Measurements from ENCODE around the gene ARSG. TPM values are rescaled to one million over a fixed set of nuclear protein-coding genes. Genes with fewer than 3 reads are reported as not detected.

ARSG gene
- total and polyA plus RNA-seq, 2 of the 4 experiments (the other 2 are of a cell fraction) = 2.9 to 3.0 TPM

GRCh38 chr17:68461122-68461539 lies 169.8 kb downstream of the ARSG start:
- 100% methylated on average over 1 of the region's 1 CpG; no CpG with 5 or more reads in 1 of the 2 experiments for WGBS, 2 experiments (ENCODE audit: extremely low coverage in 2 of 2, insufficient read length in 1 of 2)
- in situ Hi-C loops (cut with MboI; ENCODE audit: low sequenced_read_pairs) (loop anchor here (25.0 kb wide), 1 partner anchor 499 kb away; no protein-coding TSS in a partner anchor), intact Hi-C loops (cut with micrococcal nuclease) (loop anchor here (5.0 to 10.0 kb wide), 3 partner anchors 259 to 784 kb away; no protein-coding TSS in a partner anchor), dilution Hi-C loops (cut with HindIII; ENCODE audit: low sequenced_read_pairs, unreplicated experiment) (no loop called here)
- Histone ChIP-seq H3K56ac (ENCODE audit: extremely low read depth, insufficient read depth, low read length) (no peak overlapping the region), H3K27ac (ENCODE audit: insufficient read depth, low read length) (no peak overlapping the region), H3K4me1 (ENCODE audit: control insufficient read depth, insufficient read depth, low read length) (no peaks in the 10 kb centered on the region), H3K23ac (ENCODE audit: low read depth, low read length) (no peak overlapping the region), H2AFZ (replicated peaks; ENCODE audit: low read length, poor library complexity) (no peak overlapping the region), H4K20me1 (ENCODE audit: insufficient read depth, low read length) (peaks cover 7% of the 10 kb centered on the region; the same call in 1 of the 2 replicates), H3K9me3 (ENCODE audit: control insufficient read depth, insufficient read depth, low read length) (no peaks in the 10 kb centered on the region), H3K14ac (replicated peaks; ENCODE audit: low read depth, low read length) (no peak overlapping the region), H3K36me3 (ENCODE audit: control insufficient read depth, insufficient read depth, low read length) (no peaks in the 10 kb centered on the region), H3K18ac (ENCODE audit: low read depth, low read length) (no peak overlapping the region), H3K9ac (ENCODE audit: low read depth, low read length) (no peak overlapping the region), H2BK15ac (ENCODE audit: low read depth, low read length) (no peak overlapping the region), H4K8ac (ENCODE audit: low read depth in 2 of 2, low read length in 2 of 2) (no peak overlapping the region), H2BK5ac (ENCODE audit: low read depth, low read length, poor library complexity, severe bottlenecking) (no peak overlapping the region), H2AK5ac (ENCODE audit: low read depth, low read length) (no peak overlapping the region), H4K5ac (ENCODE audit: low read depth, low read length) (no peak overlapping the region), H3K4ac (ENCODE audit: low read depth, low read length) (no peak overlapping the region), H3K4me2 (ENCODE audit: low read depth, low read length) (no peak overlapping the region), H3K9me1 (ENCODE audit: insufficient read depth, low read length) (no peaks in the 10 kb centered on the region), H2BK20ac (ENCODE audit: low read depth, low read length) (no peak overlapping the region), H3K27me3 (ENCODE audit: control insufficient read depth, insufficient read depth, low read length) (peaks cover 2% of the 10 kb centered on the region; the same call in 1 of the 2 replicates), H2AK9ac (replicated peaks; ENCODE audit: low read depth, low read length, poor library complexity) (no peak overlapping the region), H3K79me1 (ENCODE audit: low read depth in 1 of 2, low read length in 2 of 2) (peaks cover 0 to 5% of the 10 kb centered on the region in 2 experiments; a peak in 2 of 4 replicates), H3K4me3 (ENCODE audit: insufficient read depth, low read depth, low read length) (no peak overlapping the region), H4K91ac (ENCODE audit: insufficient read depth, low read depth, low read length) (no peak overlapping the region), H2BK120ac (ENCODE audit: low read depth, low read length) (no peak overlapping the region)
- no TSS peak for BruUV-seq (replicated peaks)
- no peak for DNase-seq
- POLR2A ChIA-PET (ENCODE audit: unreplicated experiment) = no interaction called here
- TF ChIP-seq BHLHE40 (IDR thresholded peaks at IDR 0.05; ENCODE audit: low read depth, low read length) (no peak), POLR2A (IDR thresholded peaks at IDR 0.05; ENCODE audit: low read depth, low read length) (no peak), MAFK (IDR thresholded peaks at IDR 0.05; ENCODE audit: low read depth, low read length) (no peak), RCOR1 (IDR thresholded peaks at IDR 0.05; ENCODE audit: insufficient replicate concordance, low read length) (no peak), USF2 (IDR thresholded peaks at IDR 0.05; ENCODE audit: low read depth, low read length) (no peak), SMC3 (IDR thresholded peaks at IDR 0.05; ENCODE audit: low read depth, low read length) (no peak), ELK1 (IDR thresholded peaks at IDR 0.05; ENCODE audit: borderline replicate concordance, low read depth, low read length) (no peak), RFX5 (IDR thresholded peaks at IDR 0.05; ENCODE audit: low read depth, low read length) (no peak), MAZ (IDR thresholded peaks at IDR 0.05; ENCODE audit: borderline replicate concordance, low read depth, low read length) (no peak)
- CTCF ChIA-PET = no interaction called here
- ATAC-seq (ENCODE audit: low read depth) = no peak

All from IMR-90 (cell line).